Thyroid gland (tissue), 4 donors: ENCODE measurements around the gene ULBP2. TPM values are rescaled to one million over a fixed set of nuclear protein-coding genes. Genes with fewer than 3 reads are reported as not detected.

Source experiments
- DNase-seq, 2 donors: peaks; one replicate each; pipeline ENCODE4 v3.0.0-alpha.2; 2019
- H3K27ac ChIP-seq, 3 donors: fragments of 200-600 bp; sonication (generic); 1 replicate in 2 of 3; 2 replicates in 1 of 3; pipeline ENCODE4 v1.5.1; 2016 to 2019; ENCODE audit warnings: mild to moderate bottlenecking in 1 of 3, moderate library complexity in 1 of 3
- H3K27me3 ChIP-seq: fragments of 200-600 bp; sonication (generic); one replicate; pipeline ENCODE4 v1.5.1; 2019
- H3K36me3 ChIP-seq, 2 donors: fragments of 200-600 bp; sonication (generic); one replicate each; pipeline ENCODE4 v1.5.1; 2016 to 2019
- H3K4me1 ChIP-seq, 2 donors: fragments of 200-600 bp; sonication (generic); one replicate each; pipeline ENCODE4 v1.5.1; 2017 to 2019
- H3K4me3 ChIP-seq, 3 donors: fragments of 200-600 bp; sonication (generic); replicated peaks in 1 of 3; 1 replicate in 2 of 3; 2 replicates in 1 of 3; pipeline ENCODE4 v1.5.1; 2016; ENCODE audit warnings: mild to moderate bottlenecking in 1 of 3
- H3K9me3 ChIP-seq: fragments of 200-600 bp; sonication (generic); one replicate; pipeline ENCODE4 v1.5.1; 2017
- POLR2A ChIP-seq, 2 donors: fragments of 450-650 bp; IDR thresholded peaks; one replicate each; pipeline ENCODE4 v1.6.1; 2017; ENCODE audit warnings: antibody characterized with exemption in 2 of 2, mild to moderate bottlenecking in 2 of 2, moderate library complexity in 1 of 2
- WGBS, 2 donors: methylation state at CpG; one replicate each; pipeline ENCODE4 v1.1.5; 2017; 5-methylcytosine and 5-hydroxymethylcytosine counted together
- intact Hi-C: fragments of 100-400 bp; cut with DNase I; formaldehyde crosslinking; loops from one replicate; pipeline ENCODE4 v1.15.1; 2023
- total RNA-seq, 4 donors: library from RNA; depleted of rRNA; stranded (reverse); fragments of >200 nt; gene quantifications; one replicate each; pipeline ENCODE4 v1.2.3, GENCODE V29; 2016
- TF ChIP-seq, protein P1 (sequence below), 6 experiments: fragments of 200-600 bp in 3 of 6; fragments of 450-650 bp in 3 of 6; sonication (generic) in 3 of 6; IDR thresholded peaks; one replicate each; pipeline ENCODE4 v1.5.1; 2016 to 2019; ENCODE audit warnings: antibody characterized with exemption in 6 of 6, mild to moderate bottlenecking in 2 of 6, inconsistent platforms in 1 of 6, moderate library complexity in 1 of 6

Gene ULBP2
- total RNA-seq, 4 donors from 2014 or later: 0.78 to 1.5 TPM; not detected in 2

- no peak overlapping the region for H3K4me3 ChIP-seq
- intact Hi-C loops: no loop called here
- WGBS, 2 donors: 23 to 33% methylated on average over 5 of the region's 5 CpGs
Observed at GRCh38 chr6:149985481-149985937, 43.7 kb downstream of the ULBP2 start.

GRCh38 chr6:149987602-149988107 lies 45.8 kb downstream of the ULBP2 start:
- intact Hi-C loops: no loop called here
- Histone ChIP-seq H3K4me1 (peaks cover 10 to 22% of the 10 kb centered on the region in 2 donors), H3K36me3 (no peaks in the 10 kb centered on the region), H3K27me3 (peaks cover 32% of the 10 kb centered on the region), H3K4me3 (no peak overlapping the region), H3K27ac (no peak overlapping the region), H3K9me3 (no peaks in the 10 kb centered on the region)
- 39 to 50% methylated on average over 2 of the region's 2 CpGs for WGBS, 2 donors
- DNase-seq: no peak
- TF ChIP-seq, protein P1, sequence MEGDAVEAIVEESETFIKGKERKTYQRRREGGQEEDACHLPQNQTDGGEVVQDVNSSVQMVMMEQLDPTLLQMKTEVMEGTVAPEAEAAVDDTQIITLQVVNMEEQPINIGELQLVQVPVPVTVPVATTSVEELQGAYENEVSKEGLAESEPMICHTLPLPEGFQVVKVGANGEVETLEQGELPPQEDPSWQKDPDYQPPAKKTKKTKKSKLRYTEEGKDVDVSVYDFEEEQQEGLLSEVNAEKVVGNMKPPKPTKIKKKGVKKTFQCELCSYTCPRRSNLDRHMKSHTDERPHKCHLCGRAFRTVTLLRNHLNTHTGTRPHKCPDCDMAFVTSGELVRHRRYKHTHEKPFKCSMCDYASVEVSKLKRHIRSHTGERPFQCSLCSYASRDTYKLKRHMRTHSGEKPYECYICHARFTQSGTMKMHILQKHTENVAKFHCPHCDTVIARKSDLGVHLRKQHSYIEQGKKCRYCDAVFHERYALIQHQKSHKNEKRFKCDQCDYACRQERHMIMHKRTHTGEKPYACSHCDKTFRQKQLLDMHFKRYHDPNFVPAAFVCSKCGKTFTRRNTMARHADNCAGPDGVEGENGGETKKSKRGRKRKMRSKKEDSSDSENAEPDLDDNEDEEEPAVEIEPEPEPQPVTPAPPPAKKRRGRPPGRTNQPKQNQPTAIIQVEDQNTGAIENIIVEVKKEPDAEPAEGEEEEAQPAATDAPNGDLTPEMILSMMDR (IDR thresholded peaks at IDR 0.05): no peak
- no peak for TF ChIP-seq POLR2A (IDR thresholded peaks at IDR 0.05)

More at GRCh38 chr6:149985481-149985937, 43.7 kb downstream of the ULBP2 start:
- Histone ChIP-seq H3K27me3 (peaks cover 26% of the 10 kb centered on the region), H3K9me3 (no peaks in the 10 kb centered on the region), H3K36me3 (no peaks in the 10 kb centered on the region), H3K4me1 (peaks cover 5 to 12% of the 10 kb centered on the region in 2 donors), H3K27ac (no peak overlapping the region)
- no peak for DNase-seq
- TF ChIP-seq POLR2A (IDR thresholded peaks at IDR 0.05): no peak
- TF ChIP-seq, protein P1 (IDR thresholded peaks at IDR 0.05): no peak

DNA sequence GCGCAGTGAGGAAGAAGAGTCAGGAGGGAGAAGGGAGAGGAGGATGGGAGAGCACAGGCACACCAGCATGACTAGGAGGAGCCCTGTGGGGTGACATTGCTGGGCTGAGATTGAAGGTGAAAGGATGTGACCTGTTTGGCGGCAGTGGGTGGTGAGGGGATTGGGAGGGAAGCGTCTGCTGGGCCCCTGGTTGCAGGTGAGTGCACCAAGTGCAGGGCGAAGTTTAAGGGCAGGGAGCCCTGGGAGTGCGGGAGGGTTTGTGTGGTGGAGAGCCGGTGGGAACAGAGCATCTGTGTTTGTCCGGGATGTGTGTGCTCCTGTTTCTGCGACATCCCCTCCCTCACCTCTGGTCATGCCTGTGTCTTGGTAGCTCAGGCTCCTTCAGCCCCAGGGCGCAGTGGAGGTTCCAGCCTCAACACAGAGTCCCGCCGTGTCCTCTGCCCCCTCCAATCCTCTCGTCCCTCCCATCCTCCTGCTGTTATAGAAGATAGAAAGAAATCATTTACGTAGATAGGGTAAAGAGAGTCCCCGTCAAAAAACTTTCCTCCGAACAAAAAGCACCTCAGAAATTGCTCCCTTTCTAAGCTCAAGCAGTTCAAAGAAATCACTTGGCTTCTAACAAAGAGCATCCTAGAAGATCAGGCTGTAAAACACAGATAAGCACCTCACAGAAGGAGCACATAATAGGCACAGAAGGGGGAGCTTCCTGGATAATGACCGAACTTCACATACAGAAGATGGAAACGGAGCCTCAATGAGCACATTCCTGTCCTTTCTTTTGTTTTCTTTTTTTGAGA lies 46.9 kb downstream of the ULBP2 start:
- no peak overlapping the region for H3K27ac ChIP-seq
- TF ChIP-seq, protein P1 (IDR thresholded peaks at IDR 0.05): no peak
- no peak for TF ChIP-seq POLR2A (IDR thresholded peaks at IDR 0.05)
- DNase-seq: no peak
- intact Hi-C loops: no loop called here
- no peaks in the 10 kb centered on the region for H3K9me3 ChIP-seq
- peaks cover 10 to 22% of the 10 kb centered on the region in 2 donors for H3K4me1 ChIP-seq
- no peak overlapping the region for H3K4me3 ChIP-seq
- 7 to 11% methylated on average over 17 of the region's 17 CpGs for WGBS, 2 donors
- H3K27me3 ChIP-seq: peaks cover 32% of the 10 kb centered on the region
- H3K36me3 ChIP-seq: no peaks in the 10 kb centered on the region

DNA sequence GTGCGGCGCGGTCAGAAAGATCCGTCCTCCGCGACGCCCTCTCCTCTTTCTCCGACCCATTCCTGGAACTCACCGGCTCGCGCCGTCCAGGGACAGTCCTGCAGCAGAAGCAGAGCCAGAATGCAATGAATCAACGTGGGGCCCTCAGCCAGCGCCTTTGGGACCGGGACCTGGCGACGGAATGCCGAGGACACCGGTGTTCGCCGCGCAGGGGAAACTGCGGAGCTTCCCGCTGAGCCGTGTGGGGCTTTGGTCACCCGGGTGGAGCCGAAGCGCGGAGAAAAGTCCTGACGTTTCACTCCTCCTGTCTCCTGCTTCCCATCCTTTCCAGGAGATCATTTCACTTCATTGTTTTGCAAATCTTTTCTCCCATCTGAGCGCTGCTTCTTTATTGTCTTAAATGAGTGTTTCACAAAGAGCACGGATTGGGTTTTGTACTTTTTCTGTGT lies 48.4 kb downstream of the ULBP2 start:
- no peak overlapping the region for H3K4me3 ChIP-seq
- peak in 1 of 2 donors; percentile 5 for DNase-seq
- no peak overlapping the region for H3K27ac ChIP-seq
- H3K36me3 ChIP-seq: no peaks in the 10 kb centered on the region
- TF ChIP-seq POLR2A (IDR thresholded peaks at IDR 0.05): no peak
- TF ChIP-seq, protein P1 (IDR thresholded peaks at IDR 0.05): no peak
- WGBS, 2 donors: 3 to 5% methylated on average over 20 to 30 of the region's 32 CpGs
- intact Hi-C loops: no loop called here
- H3K9me3 ChIP-seq: no peaks in the 10 kb centered on the region
- peaks cover 10 to 22% of the 10 kb centered on the region in 2 donors for H3K4me1 ChIP-seq
- peaks cover 30% of the 10 kb centered on the region for H3K27me3 ChIP-seq
